ENCODE measurements around the gene OR6J1. TPM values are rescaled to one million over a fixed set of nuclear protein-coding genes. Genes with fewer than 3 reads are reported as not detected.
A peak's percentile ranks its signal among the peaks of the same experiment; 100 is the strongest.

OR6J1 gene
- total and polyA plus RNA-seq, 9 of the 15 experiments (the other 6 are each of a cell fraction or from before 2014, with no cell fraction given): not detected

- no peaks in the 10 kb centered on the region for H3K79me2 ChIP-seq (ENCODE audit: control insufficient read depth, insufficient read depth, low read length)
- no peaks in the 10 kb centered on the region for H3K27me3 ChIP-seq (ENCODE audit: control insufficient read depth in 2 of 2, insufficient read depth in 2 of 2, low read length in 2 of 2)
- peak; percentile 87 for FAIRE-seq
- no peak overlapping the region for H3K27ac ChIP-seq (ENCODE audit: extremely low read depth, low read depth, low read length)
- ATAC-seq: peak; percentile 83
- H3K36me3 ChIP-seq (ENCODE audit: control insufficient read depth, insufficient read depth, low read length): no peaks in the 10 kb centered on the region
- no peaks in the 10 kb centered on the region for H3K9me3 ChIP-seq (replicated peaks; ENCODE audit: control insufficient read depth, insufficient read depth, low read depth, low read length)
- WGBS (ENCODE audit: insufficient coverage, low coverage, missing lambda C conversion rate): 33% methylated on average over 1 of the region's 1 CpG
- H3K9me1 ChIP-seq (ENCODE audit: control insufficient read depth, insufficient read depth, low read length): no peaks in the 10 kb centered on the region
- CTCF ChIA-PET (ENCODE audit: low intra/inter-chr PET ratio): interaction anchor here (1.3 to 1.4 kb wide), 2 partner anchors 160 to 195 kb away, joined by 5 to 16 read pairs; no protein-coding TSS in a partner anchor
- intact Hi-C loops (cut with micrococcal nuclease): loop anchor here (1.0 to 10.0 kb wide), 6 partner anchors 55 to 273 kb away; partner anchors contain the start of gene OXA1L
- H4K20me1 ChIP-seq (replicated peaks; ENCODE audit: control insufficient read depth, insufficient read depth, low read length): no peaks in the 10 kb centered on the region
- H3K4me3 ChIP-seq: no peak overlapping the region
- peak in 2 of 4 experiments; percentile 27 to 46 for DNase-seq (ENCODE audit: extremely low read depth in 1 of 4, low spot score in 3 of 4)
- in situ Hi-C loops (cut with MboI): loop anchor here (10.0 kb wide), 2 partner anchors 187 to 263 kb away; no protein-coding TSS in a partner anchor
- no TSS peak for BruUV-seq (replicated peaks)
- POLR2A ChIA-PET: interaction anchor here (0.8 kb wide), 1 partner anchor 60 kb away, joined by 3 read pairs; the partner anchor contains the start of gene ABHD4
- H2AFZ ChIP-seq (ENCODE audit: low read depth, low read length): no peak overlapping the region
- H3K4me1 ChIP-seq (replicated peaks in 1 of 2; ENCODE audit: control insufficient read depth in 2 of 2, insufficient read depth in 2 of 2, low read length in 2 of 2): no peaks in the 10 kb centered on the region; a peak in 1 of 5 replicates
- H3K4me2 ChIP-seq (ENCODE audit: insufficient read depth, low read length): no peak overlapping the region
- no peak overlapping the region for H3K9ac ChIP-seq (ENCODE audit: insufficient read depth in 1 of 2, low read depth in 2 of 2, low read length in 2 of 2)
- TF ChIP-seq, protein P1, sequence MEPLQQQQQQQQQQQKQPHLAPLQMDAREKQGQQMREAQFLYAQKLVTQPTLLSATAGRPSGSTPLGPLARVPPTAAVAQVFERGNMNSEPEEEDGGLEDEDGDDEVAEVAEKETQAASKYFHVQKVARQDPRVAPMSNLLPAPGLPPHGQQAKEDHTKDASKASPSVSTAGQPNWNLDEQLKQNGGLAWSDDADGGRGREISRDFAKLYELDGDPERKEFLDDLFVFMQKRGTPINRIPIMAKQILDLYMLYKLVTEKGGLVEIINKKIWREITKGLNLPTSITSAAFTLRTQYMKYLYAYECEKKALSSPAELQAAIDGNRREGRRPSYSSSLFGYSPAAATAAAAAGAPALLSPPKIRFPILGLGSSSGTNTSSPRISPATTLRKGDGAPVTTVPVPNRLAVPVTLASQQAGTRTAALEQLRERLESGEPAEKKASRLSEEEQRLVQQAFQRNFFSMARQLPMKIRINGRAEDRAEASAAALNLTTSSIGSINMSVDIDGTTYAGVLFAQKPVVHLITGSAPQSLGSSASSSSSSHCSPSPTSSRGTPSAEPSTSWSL (CRISPR knock-in tag; IDR thresholded peaks at IDR 0.05; ENCODE audit: borderline replicate concordance): no peak
- no peak for TF ChIP-seq CEBPZ (IDR thresholded peaks at IDR 0.05; ENCODE audit: borderline replicate concordance, low read depth, low read length)
- TF ChIP-seq ESRRA (IDR thresholded peaks at IDR 0.05; ENCODE audit: borderline replicate concordance, low read depth): no peak
- TF ChIP-seq STAT5B (CRISPR knock-in tag; IDR thresholded peaks at IDR 0.05): no peak
- TF ChIP-seq COPS2 (conservative IDR thresholded peaks at IDR 0.05): no peak
- TF ChIP-seq ARID2 (IDR thresholded peaks at IDR 0.05): peak; percentile 77
- no peak for TF ChIP-seq ATF6 (CRISPR knock-in tag; IDR thresholded peaks at IDR 0.05)
- TF ChIP-seq NR1H2 (CRISPR knock-in tag; IDR thresholded peaks at IDR 0.05): no peak
- TF ChIP-seq NFATC3 (IDR thresholded peaks at IDR 0.05): no peak
- TF ChIP-seq IFI16 (CRISPR knock-in tag; IDR thresholded peaks at IDR 0.05): no peak
- no peak for TF ChIP-seq MAX (CRISPR knock-in tag; IDR thresholded peaks at IDR 0.05)
- no peak for TF ChIP-seq HMG20B (CRISPR knock-in tag; IDR thresholded peaks at IDR 0.05)
- no peak for TF ChIP-seq KLF6 (CRISPR knock-in tag; IDR thresholded peaks at IDR 0.05; ENCODE audit: borderline replicate concordance)
- TF ChIP-seq, protein P2, sequence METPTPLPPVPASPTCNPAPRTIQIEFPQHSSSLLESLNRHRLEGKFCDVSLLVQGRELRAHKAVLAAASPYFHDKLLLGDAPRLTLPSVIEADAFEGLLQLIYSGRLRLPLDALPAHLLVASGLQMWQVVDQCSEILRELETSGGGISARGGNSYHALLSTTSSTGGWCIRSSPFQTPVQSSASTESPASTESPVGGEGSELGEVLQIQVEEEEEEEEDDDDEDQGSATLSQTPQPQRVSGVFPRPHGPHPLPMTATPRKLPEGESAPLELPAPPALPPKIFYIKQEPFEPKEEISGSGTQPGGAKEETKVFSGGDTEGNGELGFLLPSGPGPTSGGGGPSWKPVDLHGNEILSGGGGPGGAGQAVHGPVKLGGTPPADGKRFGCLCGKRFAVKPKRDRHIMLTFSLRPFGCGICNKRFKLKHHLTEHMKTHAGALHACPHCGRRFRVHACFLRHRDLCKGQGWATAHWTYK (CRISPR knock-in tag; IDR thresholded peaks at IDR 0.05): no peak
Observed at GRCh38 chr14:22657861-22658260, 13.7 kb upstream of the OR6J1 start.
